ENCODE results near the gene CLHC1. TPM values are rescaled to one million over a fixed set of nuclear protein-coding genes. Genes with fewer than 3 reads are reported as not detected.
"Not testable (repeated sequence)": the region's sequence is repeated elsewhere in the genome, so short reads cannot be mapped to it uniquely, and the experiment has no call there.

Gene CLHC1
- total RNA-seq: 7.3 and 10.1 TPM in 2 replicates

DNA sequence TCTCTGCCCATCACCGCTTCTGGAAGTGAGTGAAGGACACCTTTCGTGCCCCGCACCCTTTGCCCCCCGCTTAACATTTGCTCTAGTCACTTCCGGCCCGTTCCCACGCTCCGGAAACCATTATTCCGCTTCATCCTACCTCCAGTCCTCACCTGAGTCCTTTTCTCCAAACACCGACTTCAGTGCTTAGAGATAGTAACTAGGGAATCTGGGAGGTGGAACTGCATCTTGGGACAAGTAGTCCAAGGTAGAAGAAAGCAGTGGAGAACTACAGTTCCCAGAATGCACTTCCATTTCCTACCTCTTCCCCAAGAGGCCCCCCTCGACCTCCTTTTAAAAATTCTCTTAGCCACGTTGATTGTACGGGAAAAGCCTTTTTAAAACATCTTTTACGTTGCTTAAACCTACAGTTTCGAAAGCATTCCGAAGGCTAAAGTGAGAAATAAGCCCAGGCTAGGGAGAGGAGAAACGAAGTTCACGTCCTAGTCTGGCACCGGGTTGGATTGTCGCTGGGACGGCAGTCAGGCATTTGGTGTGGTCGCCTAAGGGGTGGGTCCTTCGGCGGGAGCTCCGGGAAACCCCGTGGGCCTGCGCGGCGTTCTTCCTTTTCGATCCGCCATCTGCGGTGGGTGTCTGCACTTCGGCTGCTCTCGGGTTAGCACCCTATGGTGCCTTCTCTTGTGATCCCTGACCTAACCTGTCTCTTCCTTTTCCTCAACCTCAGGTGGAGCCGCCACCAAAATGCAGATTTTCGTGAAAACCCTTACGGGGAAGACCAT, at the start of gene CLHC1, which contains the start of gene RPS27A:
Gene CLHC1 (minus strand): TSS at position 210 of the 779 bp plus-strand sequence. CDS start 9,882 bp downstream, outside the sequence.
Gene RPS27A (plus strand): TSS at position 605 of the 779 bp plus-strand sequence. CDS start 137 bp downstream, at position 742.
- peak within 1 kb of the TSS; percentile 95 for H3K27ac Mint-ChIP-seq
- peak within 1 kb of the TSS; percentile 91 for H3K4me3 Mint-ChIP-seq
- DNase-seq: peak; percentile 98
- H3K4me1 Mint-ChIP-seq: peaks cover 50% of the 10 kb centered on the region
- H3K9me3 Mint-ChIP-seq: peaks cover 4% of the 10 kb centered on the region
- intact Hi-C loops (cut with micrococcal nuclease): loop anchor here (1.0 to 5.0 kb wide), 10 partner anchors 9 to 509 kb away; partner anchors contain the start of genes CFAP36, EML6, MTIF2 and PNPT1
- peaks cover 58% of the 10 kb centered on the region for H3K36me3 Mint-ChIP-seq (ENCODE audit: low read depth)
- no peaks in the 10 kb centered on the region for H3K27me3 Mint-ChIP-seq

DNA sequence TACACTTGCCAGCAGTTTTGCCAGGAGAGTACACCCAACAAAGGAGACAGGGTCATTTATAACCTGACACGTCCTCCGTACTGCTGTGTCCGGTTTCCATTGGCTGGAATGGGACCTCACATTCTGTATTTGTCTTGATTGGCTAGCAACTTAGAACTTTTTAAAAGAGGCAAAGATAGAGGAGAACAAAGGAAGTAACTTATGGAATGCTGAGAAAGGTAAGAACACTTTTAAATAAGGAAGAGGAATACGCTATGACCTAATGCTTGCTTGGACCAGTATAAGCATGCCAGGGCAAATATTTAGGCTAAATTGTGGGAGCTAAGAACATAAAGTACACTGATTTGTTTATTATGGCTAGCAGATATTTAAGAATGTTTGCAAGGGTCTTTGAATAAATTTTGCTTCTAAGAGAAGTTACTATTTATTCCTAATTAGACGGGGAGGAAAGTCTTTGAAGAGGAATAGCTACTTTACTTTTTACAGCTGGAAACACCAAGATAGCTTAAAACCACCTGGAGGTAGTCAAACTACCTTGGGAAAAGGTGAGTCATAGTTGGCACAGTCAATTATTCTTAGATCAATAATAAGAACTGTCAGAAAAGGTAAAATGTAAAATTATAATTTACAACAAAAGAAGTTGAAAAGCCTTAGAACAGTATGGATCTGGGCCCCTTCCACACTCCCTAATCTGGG, 48.9 kb upstream of the CLHC1 start:
- not testable (repeated sequence) for H3K27ac Mint-ChIP-seq; H3K4me1 Mint-ChIP-seq; H3K27me3 Mint-ChIP-seq; H3K4me3 Mint-ChIP-seq; H3K36me3 Mint-ChIP-seq (ENCODE audit: low read depth); DNase-seq; H3K9me3 Mint-ChIP-seq
- intact Hi-C loops (cut with micrococcal nuclease): loop anchor here (10.0 kb wide), 1 partner anchor 234 kb away; the partner anchor contains the start of gene CFAP36

DNA sequence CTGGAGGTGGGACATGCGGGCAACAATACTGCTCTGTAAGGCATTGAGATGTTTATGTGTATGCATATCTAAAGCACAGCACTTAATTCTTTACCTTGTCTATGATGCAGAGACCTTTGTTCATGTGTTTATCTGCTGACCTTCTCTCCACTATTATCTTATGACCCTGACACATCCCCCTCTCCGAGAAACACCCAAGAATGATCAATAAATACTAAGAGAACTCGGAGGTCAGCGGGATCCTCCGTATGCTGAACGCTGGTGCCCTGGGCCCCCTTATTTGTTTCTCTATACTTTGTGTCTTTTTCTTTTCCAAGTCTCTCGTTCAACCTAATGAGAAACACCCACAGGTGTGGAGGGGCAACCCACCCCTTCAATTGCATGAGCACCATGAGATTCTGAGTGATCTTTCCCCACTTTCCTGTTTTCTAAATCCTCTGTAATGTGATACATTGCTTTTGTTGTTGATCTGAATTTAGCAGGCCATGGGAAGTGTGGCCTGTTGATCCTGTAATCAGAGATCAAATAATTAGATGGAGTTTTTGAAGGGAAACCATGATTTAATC, 47.8 kb upstream of the CLHC1 start:
- not testable (repeated sequence) for H3K36me3 Mint-ChIP-seq (ENCODE audit: low read depth); H3K4me1 Mint-ChIP-seq; H3K27me3 Mint-ChIP-seq; H3K4me3 Mint-ChIP-seq; H3K27ac Mint-ChIP-seq; H3K9me3 Mint-ChIP-seq
- intact Hi-C loops (cut with micrococcal nuclease): loop anchor here (10.0 kb wide), 1 partner anchor 235 kb away; the partner anchor contains the start of gene CFAP36
- peak; percentile 51 for DNase-seq

DNA sequence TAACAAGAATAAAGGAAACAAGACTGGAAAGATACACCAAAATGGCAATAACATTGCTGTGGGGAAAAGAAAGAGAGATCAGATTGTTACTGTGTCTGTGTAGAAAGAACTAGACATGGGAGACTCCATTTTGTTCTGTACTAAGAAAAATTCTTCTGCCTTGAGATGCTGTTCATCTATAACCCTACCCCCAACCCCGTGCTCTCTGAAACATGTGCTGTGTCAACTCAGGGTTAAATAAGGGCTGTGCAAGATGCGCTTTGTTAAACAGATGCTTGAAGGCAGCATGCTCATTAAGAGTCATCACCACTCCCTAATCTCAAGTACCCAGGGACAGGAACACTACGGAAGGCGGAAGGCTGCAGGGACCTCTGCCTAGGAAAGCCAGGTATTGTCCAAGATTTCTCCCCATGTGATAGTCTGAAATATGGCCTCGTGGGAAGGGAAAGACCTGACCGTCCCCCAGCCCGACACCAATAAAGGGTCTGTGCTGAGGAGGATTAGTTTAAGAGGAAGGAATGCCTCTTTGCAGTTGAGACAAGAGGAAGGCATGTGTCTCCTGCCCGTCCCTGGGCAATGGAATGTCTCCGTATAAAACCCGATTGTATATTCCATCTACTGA, 47.2 kb upstream of the CLHC1 start:
- H3K9me3 Mint-ChIP-seq; H3K4me3 Mint-ChIP-seq; H3K27ac Mint-ChIP-seq; H3K36me3 Mint-ChIP-seq (ENCODE audit: low read depth); H3K4me1 Mint-ChIP-seq; intact Hi-C loops (cut with micrococcal nuclease); H3K27me3 Mint-ChIP-seq: not testable (repeated sequence)
- DNase-seq: peak; percentile 48

DNA sequence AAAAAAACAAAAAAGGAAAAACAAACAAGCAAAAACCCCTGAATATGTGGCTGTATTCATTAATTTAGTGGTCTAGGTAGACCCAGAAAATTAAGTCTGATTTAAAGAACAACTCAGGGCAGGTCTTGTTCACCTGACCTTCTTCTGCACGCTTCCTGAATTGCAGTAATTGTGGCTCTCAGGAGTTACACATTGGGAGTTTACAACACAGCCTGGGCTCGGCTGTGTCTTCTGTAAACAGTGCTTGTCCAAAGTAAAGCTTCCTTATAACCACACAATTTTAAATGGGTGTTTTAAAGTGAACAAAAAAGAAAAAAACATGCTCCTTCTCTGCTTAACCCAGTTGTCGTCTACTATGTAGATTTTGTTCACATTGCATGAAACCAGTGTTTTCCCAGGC, 45.2 kb upstream of the CLHC1 start:
- H3K9me3 Mint-ChIP-seq: no peaks in the 10 kb centered on the region
- DNase-seq: no peak
- no peak overlapping the region for H3K4me3 Mint-ChIP-seq
- no peaks in the 10 kb centered on the region for H3K36me3 Mint-ChIP-seq (ENCODE audit: low read depth)
- peaks cover 3% of the 10 kb centered on the region for H3K4me1 Mint-ChIP-seq
- no peak overlapping the region for H3K27ac Mint-ChIP-seq
- intact Hi-C loops (cut with micrococcal nuclease): no loop called here
- H3K27me3 Mint-ChIP-seq: peaks cover 4% of the 10 kb centered on the region

DNA sequence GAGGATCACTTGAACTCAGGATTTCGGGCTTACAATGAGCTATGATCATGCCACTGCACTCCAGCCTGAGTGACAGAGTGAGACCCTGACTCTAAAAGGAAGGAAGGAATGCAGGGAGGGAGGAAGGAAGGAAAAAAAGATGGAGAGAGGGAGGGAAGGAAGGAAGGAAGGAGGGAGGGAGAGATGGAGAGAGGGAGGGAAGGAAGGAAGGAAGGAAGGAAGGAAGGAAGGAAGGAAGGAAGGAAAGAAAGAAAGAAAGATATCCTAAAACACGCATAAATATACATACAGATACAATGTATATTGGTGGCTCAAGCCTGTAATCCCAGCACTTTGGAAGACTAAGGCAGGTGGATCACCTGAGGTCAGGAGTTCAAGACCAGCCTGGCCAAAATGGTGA, 42.3 kb upstream of the CLHC1 start:
- H3K4me3 Mint-ChIP-seq; H3K27me3 Mint-ChIP-seq; H3K36me3 Mint-ChIP-seq (ENCODE audit: low read depth); H3K27ac Mint-ChIP-seq; H3K9me3 Mint-ChIP-seq; H3K4me1 Mint-ChIP-seq; DNase-seq; intact Hi-C loops (cut with micrococcal nuclease): not testable (repeated sequence)

DNA sequence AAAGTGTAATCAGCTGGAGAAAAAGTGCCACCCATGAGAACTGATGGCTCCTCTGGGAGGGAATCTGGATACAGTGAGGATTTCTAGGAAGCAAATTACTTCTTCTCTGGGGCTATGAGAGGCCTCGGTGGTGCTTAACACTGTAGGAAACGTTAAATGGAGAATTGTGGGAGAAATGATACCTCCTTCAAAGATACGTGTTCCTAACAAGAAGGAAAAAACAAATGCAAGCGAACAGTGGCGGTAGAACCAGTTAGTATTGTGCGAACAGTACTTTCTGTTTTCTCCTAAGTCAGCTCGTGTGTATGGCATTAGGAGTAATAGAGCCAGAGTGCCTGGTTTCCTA, 37.5 kb upstream of the CLHC1 start:
- H3K4me1 Mint-ChIP-seq: peaks cover 7% of the 10 kb centered on the region
- H3K4me3 Mint-ChIP-seq: peak overlapping the region; percentile 96
- DNase-seq: peak; percentile 65
- peak overlapping the region; percentile 95 for H3K27ac Mint-ChIP-seq
- peaks cover 12% of the 10 kb centered on the region for H3K36me3 Mint-ChIP-seq (ENCODE audit: low read depth)
- intact Hi-C loops (cut with micrococcal nuclease): loop anchor here (1.0 to 5.0 kb wide), 6 partner anchors 13 to 348 kb away; partner anchors contain the start of genes CLHC1, PPP4R3B, RPS27A and RTN4
- no peaks in the 10 kb centered on the region for H3K9me3 Mint-ChIP-seq
- peaks cover 4% of the 10 kb centered on the region for H3K27me3 Mint-ChIP-seq

DNA sequence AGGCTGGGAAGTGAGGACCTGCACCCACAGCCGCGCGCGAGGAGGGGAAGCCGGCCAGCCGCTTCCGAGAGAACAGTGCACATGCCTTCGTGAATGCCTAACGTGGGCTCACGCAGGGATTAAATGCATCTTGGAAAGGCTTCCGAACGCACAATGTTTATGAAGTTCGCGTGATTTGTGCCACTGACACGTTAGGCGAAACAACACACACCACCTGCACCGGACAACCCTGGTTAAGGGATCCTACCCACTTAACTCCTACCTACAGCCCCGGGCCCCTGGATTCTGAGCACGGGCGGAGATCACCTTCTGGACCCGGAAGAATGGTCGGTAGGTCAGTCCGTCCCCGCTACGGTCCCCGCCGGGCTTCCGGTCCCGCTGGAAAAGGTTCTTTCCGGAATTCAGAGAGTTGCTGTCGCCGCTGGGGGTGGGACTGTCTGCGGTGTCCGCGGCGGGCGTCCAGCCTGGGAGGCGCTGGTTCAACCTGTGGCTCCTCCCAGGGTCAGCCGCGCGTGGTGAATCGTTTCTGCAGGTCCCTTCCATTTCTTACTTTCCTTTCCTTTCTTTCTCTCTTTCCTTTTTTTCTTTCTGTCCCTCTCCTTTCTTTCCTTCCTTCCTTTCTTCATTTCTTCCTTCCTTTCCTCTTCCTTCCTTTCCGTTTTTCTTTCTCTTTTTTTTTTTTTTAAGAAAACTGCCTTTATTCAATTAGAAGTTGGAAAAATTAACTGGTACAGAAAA, 37.0 kb upstream of the CLHC1 start, which contains the start of gene MTIF2:
Gene MTIF2 (minus strand): TSS at position 325 of the 738 bp plus-strand sequence. CDS start 5,373 bp downstream, outside the sequence.
- peaks cover 4% of the 10 kb centered on the region for H3K27me3 Mint-ChIP-seq
- H3K4me1 Mint-ChIP-seq: peaks cover 7% of the 10 kb centered on the region
- H3K27ac Mint-ChIP-seq: peak within 1 kb of the TSS; percentile 95
- H3K9me3 Mint-ChIP-seq: no peaks in the 10 kb centered on the region
- DNase-seq: peak; percentile 97
- intact Hi-C loops (cut with micrococcal nuclease): loop anchor here (1.0 to 5.0 kb wide), 6 partner anchors 13 to 348 kb away; partner anchors contain the start of genes CLHC1, PPP4R3B, RPS27A and RTN4
- peak within 1 kb of the TSS; percentile 96 for H3K4me3 Mint-ChIP-seq
- peaks cover 16% of the 10 kb centered on the region for H3K36me3 Mint-ChIP-seq (ENCODE audit: low read depth)

DNA sequence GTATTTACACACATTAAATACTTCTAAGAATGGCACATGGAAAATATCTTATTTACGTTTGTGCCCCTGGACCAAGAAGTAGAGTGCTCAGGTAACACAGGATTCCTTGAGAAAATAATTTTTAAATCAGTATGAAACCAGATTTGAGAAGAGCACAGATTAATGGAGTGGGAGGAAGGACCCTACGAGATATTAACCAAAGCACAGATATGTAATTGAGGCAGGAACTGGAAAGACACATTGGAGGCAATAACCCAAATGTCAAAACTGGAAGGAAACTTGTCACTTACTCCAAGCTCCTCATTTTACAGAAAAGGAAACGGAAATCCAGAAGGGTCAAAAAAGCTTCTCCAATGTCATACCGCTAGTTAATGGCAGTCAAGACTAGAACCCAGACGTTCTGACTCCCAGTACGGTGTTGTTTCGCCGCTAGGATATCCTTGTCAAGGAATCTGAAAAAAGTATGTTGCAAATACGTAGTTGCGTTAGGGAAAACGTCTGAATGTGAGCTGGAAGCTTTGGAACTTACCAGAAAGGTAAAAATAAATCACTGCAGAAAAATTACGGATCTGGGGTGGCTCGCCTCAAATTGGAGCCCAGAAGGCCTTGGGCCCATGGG, 36.3 kb upstream of the CLHC1 start:
- intact Hi-C loops (cut with micrococcal nuclease): loop anchor here (5.0 kb wide), 2 partner anchors 44 to 349 kb away; partner anchors contain the start of gene PPP4R3B
- Mint-ChIP-seq H3K27ac (peak overlapping the region; percentile 95), H3K9me3 (no peaks in the 10 kb centered on the region), H3K36me3 (ENCODE audit: low read depth) (peaks cover 22% of the 10 kb centered on the region), H3K4me1 (peaks cover 7% of the 10 kb centered on the region), H3K4me3 (peak overlapping the region; percentile 96), H3K27me3 (peaks cover 2% of the 10 kb centered on the region)
- DNase-seq: no peak

DNA sequence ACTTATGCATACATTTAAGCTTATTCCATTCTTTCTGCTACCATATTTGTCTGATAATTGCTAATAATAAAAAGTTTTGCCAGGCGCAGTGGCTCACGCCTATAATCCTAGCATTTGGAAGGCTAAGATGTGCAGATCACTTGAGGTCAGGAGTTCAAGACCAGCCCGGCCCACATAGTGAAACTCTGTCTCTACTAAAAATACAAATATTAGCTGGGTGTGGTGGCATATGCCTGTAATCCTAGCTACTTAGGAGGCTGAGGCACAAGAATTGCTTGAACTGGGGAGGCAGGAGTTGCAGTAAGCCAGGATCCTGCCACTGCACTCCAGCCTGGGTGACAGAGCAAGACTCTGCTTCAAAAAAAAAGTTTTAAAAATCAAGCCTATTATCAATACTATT, 27.5 kb upstream of the CLHC1 start:
- H3K27ac Mint-ChIP-seq; H3K4me3 Mint-ChIP-seq; DNase-seq; H3K4me1 Mint-ChIP-seq; intact Hi-C loops (cut with micrococcal nuclease); H3K9me3 Mint-ChIP-seq; H3K27me3 Mint-ChIP-seq: not testable (repeated sequence)
- peaks cover 25% of the 10 kb centered on the region for H3K36me3 Mint-ChIP-seq (ENCODE audit: low read depth)

DNA sequence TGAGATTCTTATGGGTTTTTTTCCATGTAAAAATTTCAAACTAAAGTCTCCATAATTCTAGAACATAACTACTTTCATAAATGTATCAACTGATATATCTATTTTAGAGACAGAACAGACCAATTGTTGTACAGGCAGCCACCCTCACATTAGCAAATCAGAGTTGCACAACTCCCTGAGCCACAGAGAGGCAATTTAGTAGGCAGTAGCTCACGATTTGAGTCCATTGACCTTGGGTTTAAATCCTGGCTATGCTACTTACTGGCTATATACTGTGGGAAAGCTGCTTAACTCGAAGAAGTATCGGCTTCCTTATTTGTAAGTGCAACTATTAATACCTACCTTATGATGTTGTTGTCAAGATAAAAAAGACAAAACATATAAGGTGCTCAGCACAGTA, 20.7 kb upstream of the CLHC1 start:
- intact Hi-C loops (cut with micrococcal nuclease): no loop called here
- H3K27ac Mint-ChIP-seq: no peak overlapping the region
- no peak overlapping the region for H3K4me3 Mint-ChIP-seq
- H3K27me3 Mint-ChIP-seq: no peaks in the 10 kb centered on the region
- DNase-seq: no peak
- no peaks in the 10 kb centered on the region for H3K9me3 Mint-ChIP-seq
- H3K36me3 Mint-ChIP-seq (ENCODE audit: low read depth): peaks cover 29% of the 10 kb centered on the region
- no peaks in the 10 kb centered on the region for H3K4me1 Mint-ChIP-seq

DNA sequence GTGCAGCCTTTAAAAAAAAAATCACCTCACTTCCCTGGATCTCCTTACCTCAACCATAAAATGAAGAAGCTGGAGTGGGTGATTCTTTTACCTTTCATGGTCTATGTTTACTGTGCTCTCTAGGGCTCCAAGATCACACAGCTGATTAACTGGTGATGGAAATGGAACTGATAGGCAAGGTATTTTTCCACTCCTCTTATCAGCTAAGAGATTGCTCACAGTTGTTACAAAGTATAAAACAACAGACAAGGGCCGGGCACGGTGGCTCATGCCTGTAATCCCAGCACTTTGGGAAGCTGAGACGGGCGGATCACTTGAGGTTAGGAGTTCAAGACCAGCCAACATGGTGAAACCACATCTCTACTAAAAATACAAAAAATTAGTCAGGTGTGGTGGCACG, 14.9 kb upstream of the CLHC1 start:
- H3K4me1 Mint-ChIP-seq: no peaks in the 10 kb centered on the region
- H3K9me3 Mint-ChIP-seq: no peaks in the 10 kb centered on the region
- no peak overlapping the region for H3K4me3 Mint-ChIP-seq
- no peaks in the 10 kb centered on the region for H3K27me3 Mint-ChIP-seq
- H3K36me3 Mint-ChIP-seq (ENCODE audit: low read depth): peaks cover 36% of the 10 kb centered on the region
- no peak overlapping the region for H3K27ac Mint-ChIP-seq
- DNase-seq: no peak
- intact Hi-C loops (cut with micrococcal nuclease): no loop called here
